HepG2 (cell line): ENCODE results near the gene SPOP. TPM values are rescaled to one million over a fixed set of nuclear protein-coding genes. Genes with fewer than 3 reads are reported as not detected.

Source experiments
- CCDC6 ChIP-seq: sonication (generic); formaldehyde crosslinking; IDR thresholded peaks from 2 replicates; pipeline ENCODE4 v1.8.1; 2022; ENCODE audit warnings: mild to moderate bottlenecking, missing genetic modification reagents, moderate library complexity
- ETV6 ChIP-seq: sonication (generic); formaldehyde crosslinking; conservative IDR thresholded peaks from 2 replicates; pipeline ENCODE4 v1.4.0; 2020; ENCODE audit warnings: missing genetic modification reagents
- HNRNPUL1 ChIP-seq: fragments of 200-400 bp; formaldehyde crosslinking; IDR thresholded peaks from 2 replicates; pipeline ENCODE4 v1.6.1; 2017; ENCODE audit warnings: low read depth, mild to moderate bottlenecking, low read length, moderate library complexity
- IRX3 ChIP-seq: sonication (generic); formaldehyde crosslinking; IDR thresholded peaks from 2 replicates; pipeline ENCODE4 v1.8.1; 2023; ENCODE audit warnings: mild to moderate bottlenecking, low read depth, missing genetic modification reagents, borderline replicate concordance
- MAFF ChIP-seq: IDR thresholded peaks from 2 replicates; pipeline ENCODE4 v1.6.1; 2011; ENCODE audit warnings: low read depth, low read length, improper control_type of control experiment
- MYNN ChIP-seq: sonication (generic); formaldehyde crosslinking; IDR thresholded peaks from 2 replicates; pipeline ENCODE4 v1.4.0; 2020; ENCODE audit warnings: mild to moderate bottlenecking, low read depth, missing genetic modification reagents
- RBFOX2 ChIP-seq: fragments of 200-400 bp; formaldehyde crosslinking; IDR thresholded peaks from 2 replicates; pipeline ENCODE4 v1.6.1; 2017; ENCODE audit warnings: low read depth, mild to moderate bottlenecking, low read length
- REL ChIP-seq: sonication (generic); formaldehyde crosslinking; conservative IDR thresholded peaks from 2 replicates; pipeline ENCODE4 v1.8.0; 2022; ENCODE audit warnings: mild to moderate bottlenecking, missing genetic modification reagents, moderate library complexity
- ZEB1 ChIP-seq: IDR thresholded peaks from 2 replicates; pipeline ENCODE4 v1.6.1; 2012; ENCODE audit warnings: mild to moderate bottlenecking, low read depth, inconsistent platforms; ENCODE audit not compliant: insufficient replicate concordance
- ZNF329 ChIP-seq: sonication (generic); formaldehyde crosslinking; IDR thresholded peaks from 2 replicates; pipeline ENCODE4 v1.9.0; 2021; ENCODE audit warnings: low read depth, mild to moderate bottlenecking, missing genetic modification reagents
- ZNF337 ChIP-seq: sonication (generic); formaldehyde crosslinking; IDR thresholded peaks from 2 replicates; pipeline ENCODE4 v1.5.1; 2020; ENCODE audit warnings: missing genetic modification reagents, low read depth, mild to moderate bottlenecking, borderline replicate concordance
- ZNF501 ChIP-seq: sonication (generic); formaldehyde crosslinking; IDR thresholded peaks from 2 replicates; pipeline ENCODE4 v1.5.1; 2020; ENCODE audit warnings: mild to moderate bottlenecking, moderate library complexity, missing genetic modification reagents
- ZNF550 ChIP-seq: sonication (generic); formaldehyde crosslinking; IDR thresholded peaks from 2 replicates; pipeline ENCODE4 v1.4.0; 2020; ENCODE audit warnings: mild to moderate bottlenecking, missing genetic modification reagents, borderline replicate concordance
- ZNF557 ChIP-seq: sonication (generic); formaldehyde crosslinking; IDR thresholded peaks from 2 replicates; pipeline ENCODE4 v1.4.0; 2020; ENCODE audit warnings: missing genetic modification reagents
- ZNF563 ChIP-seq: sonication (generic); formaldehyde crosslinking; IDR thresholded peaks from 2 replicates; pipeline ENCODE4 v1.8.0; 2022; ENCODE audit warnings: mild to moderate bottlenecking, moderate library complexity, missing genetic modification reagents
- ZNF619 ChIP-seq: sonication (generic); formaldehyde crosslinking; IDR thresholded peaks from 2 replicates; pipeline ENCODE4 v1.4.0; 2020; ENCODE audit warnings: mild to moderate bottlenecking, missing genetic modification reagents
- ZNF674 ChIP-seq: sonication (generic); formaldehyde crosslinking; IDR thresholded peaks from 2 replicates; pipeline ENCODE4 v1.5.0; 2020; ENCODE audit warnings: low read depth, mild to moderate bottlenecking, missing genetic modification reagents
- ZNF777 ChIP-seq: sonication (generic); formaldehyde crosslinking; IDR thresholded peaks from 2 replicates; pipeline ENCODE4 v1.4.0; 2020; ENCODE audit warnings: missing genetic modification reagents
- ZNF781 ChIP-seq: sonication (generic); formaldehyde crosslinking; IDR thresholded peaks from 2 replicates; pipeline ENCODE4 v1.5.1; 2020; ENCODE audit warnings: borderline replicate concordance, mild to moderate bottlenecking, missing genetic modification reagents; ENCODE audit errors: not compliant biosample characterization
- ZNF790 ChIP-seq: sonication (generic); formaldehyde crosslinking; IDR thresholded peaks from 2 replicates; pipeline ENCODE4 v1.8.0; 2022; ENCODE audit warnings: missing genetic modification reagents, mild to moderate bottlenecking, borderline replicate concordance
- polyA plus RNA-seq, 8 experiments: library from polyadenylated mRNA; depleted of rRNA in 3 of 8; stranded (reverse) in 7 of 8; unstranded in 1 of 8; fragments of >200 nt; fragmentation: Illumina TruSeq in 4 of 8; extraction: Trizol in 4 of 8; gene quantifications; 2 replicates each; pipeline versions ENCODE4 v1.2.1 to v1.2.3, GENCODE V29; 2011 to 2016; ENCODE audit warnings: low read depth in 4 of 8, missing spikeins in 1 of 8, mixed read lengths in 1 of 8; ENCODE audit not compliant: insufficient read depth in 1 of 8
- total RNA-seq, 5 experiments: library from RNA; depleted of rRNA; stranded (reverse); fragments of >200 nt; fragmentation: Illumina TruSeq; extraction: Trizol; gene quantifications; 2 replicates each; pipeline ENCODE4 v1.2.3, GENCODE V29; 2016; ENCODE audit warnings: low read depth in 1 of 5
- TF ChIP-seq, protein P1 (sequence below), 2 experiments: IDR thresholded peaks; 2 replicates each; pipeline ENCODE4 v1.6.1; 2011 to 2012; ENCODE audit warnings: low read length in 2 of 2, borderline replicate concordance in 1 of 2, low read depth in 1 of 2, mild to moderate bottlenecking in 1 of 2, moderate library complexity in 1 of 2
- TF ChIP-seq, protein P2 (sequence below): sonication (generic); formaldehyde crosslinking; IDR thresholded peaks from 2 replicates; pipeline ENCODE4 v1.5.0; 2020; ENCODE audit warnings: missing genetic modification reagents
- TF ChIP-seq, protein P3 (sequence below): sonication (generic); formaldehyde crosslinking; IDR thresholded peaks from 2 replicates; pipeline ENCODE4 v1.5.0; 2020; ENCODE audit warnings: mild to moderate bottlenecking, low read depth, missing genetic modification reagents, borderline replicate concordance
- TF ChIP-seq, protein P4 (sequence below): sonication (generic); formaldehyde crosslinking; IDR thresholded peaks from 2 replicates; pipeline ENCODE4 v1.4.0; 2020; ENCODE audit warnings: missing genetic modification reagents, borderline replicate concordance

The SPOP gene
- total and polyA plus RNA-seq, 2 of the 13 experiments (the other 11 are each of a cell fraction or from before 2014, with no cell fraction given) = 52.8 to 60.8 TPM

DNA sequence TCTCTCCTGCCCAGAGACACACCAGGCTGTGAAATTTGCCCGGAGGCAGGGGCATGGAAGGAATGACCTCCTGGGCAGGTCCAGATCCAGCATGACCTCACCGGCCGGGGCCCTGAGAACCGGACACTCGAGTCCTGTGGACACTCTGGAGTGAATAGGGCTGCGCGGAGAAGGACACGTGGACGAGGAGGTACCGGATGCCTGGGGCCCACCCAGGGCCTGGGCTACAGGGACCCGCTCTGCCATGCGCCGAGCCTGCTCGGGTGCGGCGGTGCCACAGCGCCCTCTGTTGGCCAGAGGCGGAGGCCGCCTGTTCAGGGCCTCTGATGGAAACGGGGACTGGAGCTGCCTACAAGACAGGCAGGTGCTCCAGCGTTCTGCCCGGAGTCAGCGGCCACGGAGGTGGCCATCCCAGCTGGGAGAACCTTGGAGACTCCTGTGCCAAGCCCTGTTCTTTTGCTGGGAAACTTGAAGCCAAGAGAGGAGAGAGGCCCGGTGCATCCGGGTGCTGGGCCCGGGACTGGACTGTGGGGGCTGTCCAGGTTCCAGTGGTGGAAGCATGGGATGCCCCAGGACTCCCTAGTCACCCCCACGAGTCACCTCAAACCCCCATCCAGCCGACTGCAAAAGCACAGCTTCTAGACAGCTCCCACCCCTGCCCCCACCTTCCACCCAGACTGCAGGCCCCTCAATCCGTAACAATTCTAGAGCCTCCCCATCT, 121.5 kb downstream of the SPOP start (continued):
- TF ChIP-seq, protein P1, sequence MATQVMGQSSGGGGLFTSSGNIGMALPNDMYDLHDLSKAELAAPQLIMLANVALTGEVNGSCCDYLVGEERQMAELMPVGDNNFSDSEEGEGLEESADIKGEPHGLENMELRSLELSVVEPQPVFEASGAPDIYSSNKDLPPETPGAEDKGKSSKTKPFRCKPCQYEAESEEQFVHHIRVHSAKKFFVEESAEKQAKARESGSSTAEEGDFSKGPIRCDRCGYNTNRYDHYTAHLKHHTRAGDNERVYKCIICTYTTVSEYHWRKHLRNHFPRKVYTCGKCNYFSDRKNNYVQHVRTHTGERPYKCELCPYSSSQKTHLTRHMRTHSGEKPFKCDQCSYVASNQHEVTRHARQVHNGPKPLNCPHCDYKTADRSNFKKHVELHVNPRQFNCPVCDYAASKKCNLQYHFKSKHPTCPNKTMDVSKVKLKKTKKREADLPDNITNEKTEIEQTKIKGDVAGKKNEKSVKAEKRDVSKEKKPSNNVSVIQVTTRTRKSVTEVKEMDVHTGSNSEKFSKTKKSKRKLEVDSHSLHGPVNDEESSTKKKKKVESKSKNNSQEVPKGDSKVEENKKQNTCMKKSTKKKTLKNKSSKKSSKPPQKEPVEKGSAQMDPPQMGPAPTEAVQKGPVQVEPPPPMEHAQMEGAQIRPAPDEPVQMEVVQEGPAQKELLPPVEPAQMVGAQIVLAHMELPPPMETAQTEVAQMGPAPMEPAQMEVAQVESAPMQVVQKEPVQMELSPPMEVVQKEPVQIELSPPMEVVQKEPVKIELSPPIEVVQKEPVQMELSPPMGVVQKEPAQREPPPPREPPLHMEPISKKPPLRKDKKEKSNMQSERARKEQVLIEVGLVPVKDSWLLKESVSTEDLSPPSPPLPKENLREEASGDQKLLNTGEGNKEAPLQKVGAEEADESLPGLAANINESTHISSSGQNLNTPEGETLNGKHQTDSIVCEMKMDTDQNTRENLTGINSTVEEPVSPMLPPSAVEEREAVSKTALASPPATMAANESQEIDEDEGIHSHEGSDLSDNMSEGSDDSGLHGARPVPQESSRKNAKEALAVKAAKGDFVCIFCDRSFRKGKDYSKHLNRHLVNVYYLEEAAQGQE (IDR thresholded peaks at IDR 0.05; ENCODE audit: borderline replicate concordance in 1 of 2, low read depth in 1 of 2, low read length in 2 of 2) = no peak
- TF ChIP-seq RBFOX2 (no peak), ZNF563 (CRISPR knock-in tag) (no peak; the same call in 1 of the 2 replicates), CCDC6 (CRISPR knock-in tag) (no peak), ZNF781 (CRISPR knock-in tag) (no peak), ZNF329 (no peak), REL (CRISPR knock-in tag) (no peak), MYNN (CRISPR knock-in tag) (no peak), MAFF (no peak), IRX3 (no peak), ZNF501 (CRISPR knock-in tag) (peak; percentile 95), ZNF550 (CRISPR knock-in tag) (0 out of 2 replicates have a peak, but pooled peaks have one; percentile 45), ETV6 (peak; percentile 80), ZNF674 (no peak), ZNF337 (CRISPR knock-in tag) (no peak), HNRNPUL1 (no peak), ZNF777 (CRISPR knock-in tag) (no peak), ZNF619 (CRISPR knock-in tag) (peak; percentile 99; the same call in 1 of the 2 replicates), ZNF790 (CRISPR knock-in tag) (no peak), ZEB1 (no peak), ZNF557 (no peak)
- TF ChIP-seq, protein P2, sequence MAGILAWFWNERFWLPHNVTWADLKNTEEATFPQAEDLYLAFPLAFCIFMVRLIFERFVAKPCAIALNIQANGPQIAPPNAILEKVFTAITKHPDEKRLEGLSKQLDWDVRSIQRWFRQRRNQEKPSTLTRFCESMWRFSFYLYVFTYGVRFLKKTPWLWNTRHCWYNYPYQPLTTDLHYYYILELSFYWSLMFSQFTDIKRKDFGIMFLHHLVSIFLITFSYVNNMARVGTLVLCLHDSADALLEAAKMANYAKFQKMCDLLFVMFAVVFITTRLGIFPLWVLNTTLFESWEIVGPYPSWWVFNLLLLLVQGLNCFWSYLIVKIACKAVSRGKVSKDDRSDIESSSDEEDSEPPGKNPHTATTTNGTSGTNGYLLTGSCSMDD (CRISPR knock-in tag) = no peak
- TF ChIP-seq, protein P3, sequence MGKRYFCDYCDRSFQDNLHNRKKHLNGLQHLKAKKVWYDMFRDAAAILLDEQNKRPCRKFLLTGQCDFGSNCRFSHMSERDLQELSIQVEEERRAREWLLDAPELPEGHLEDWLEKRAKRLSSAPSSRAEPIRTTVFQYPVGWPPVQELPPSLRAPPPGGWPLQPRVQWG (CRISPR knock-in tag) = no peak
- TF ChIP-seq, protein P4, sequence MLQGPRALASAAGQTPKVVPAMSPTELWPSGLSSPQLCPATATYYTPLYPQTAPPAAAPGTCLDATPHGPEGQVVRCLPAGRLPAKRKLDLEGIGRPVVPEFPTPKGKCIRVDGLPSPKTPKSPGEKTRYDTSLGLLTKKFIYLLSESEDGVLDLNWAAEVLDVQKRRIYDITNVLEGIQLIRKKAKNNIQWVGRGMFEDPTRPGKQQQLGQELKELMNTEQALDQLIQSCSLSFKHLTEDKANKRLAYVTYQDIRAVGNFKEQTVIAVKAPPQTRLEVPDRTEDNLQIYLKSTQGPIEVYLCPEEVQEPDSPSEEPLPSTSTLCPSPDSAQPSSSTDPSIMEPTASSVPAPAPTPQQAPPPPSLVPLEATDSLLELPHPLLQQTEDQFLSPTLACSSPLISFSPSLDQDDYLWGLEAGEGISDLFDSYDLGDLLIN (CRISPR knock-in tag) = no peak
